GM12874 (cell line): ENCODE data around the gene IL1RAP.

Experiments
- TF ChIP-seq, protein P1 (sequence below): IDR thresholded peaks from 2 replicates; pipeline ENCODE4 v1.5.1; 2011; ENCODE audit warnings: low read depth, mild to moderate bottlenecking, control low read depth, low read length, moderate library complexity; ENCODE audit not compliant: insufficient read depth

IL1RAP gene

DNA sequence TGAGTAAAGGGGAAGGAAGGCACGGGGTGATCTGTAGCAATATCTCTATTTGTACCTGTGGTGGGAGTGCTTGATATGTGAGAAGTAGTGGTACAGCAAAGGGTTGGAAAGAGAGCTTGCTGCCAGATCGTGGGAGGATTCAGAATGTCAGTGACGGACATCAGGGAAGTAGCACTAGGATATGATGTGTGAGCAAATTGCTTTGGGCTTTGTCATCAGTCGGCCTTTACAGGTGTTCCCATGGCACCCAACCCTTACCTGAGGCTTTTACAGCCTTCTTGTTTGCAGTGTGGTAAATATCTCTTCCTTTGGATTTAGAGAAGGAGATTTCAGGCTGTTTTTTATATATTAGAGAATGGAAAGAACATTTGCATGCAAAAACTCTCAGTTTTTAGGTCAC lies 29.8 kb downstream of the IL1RAP start:
- TF ChIP-seq, protein P1, sequence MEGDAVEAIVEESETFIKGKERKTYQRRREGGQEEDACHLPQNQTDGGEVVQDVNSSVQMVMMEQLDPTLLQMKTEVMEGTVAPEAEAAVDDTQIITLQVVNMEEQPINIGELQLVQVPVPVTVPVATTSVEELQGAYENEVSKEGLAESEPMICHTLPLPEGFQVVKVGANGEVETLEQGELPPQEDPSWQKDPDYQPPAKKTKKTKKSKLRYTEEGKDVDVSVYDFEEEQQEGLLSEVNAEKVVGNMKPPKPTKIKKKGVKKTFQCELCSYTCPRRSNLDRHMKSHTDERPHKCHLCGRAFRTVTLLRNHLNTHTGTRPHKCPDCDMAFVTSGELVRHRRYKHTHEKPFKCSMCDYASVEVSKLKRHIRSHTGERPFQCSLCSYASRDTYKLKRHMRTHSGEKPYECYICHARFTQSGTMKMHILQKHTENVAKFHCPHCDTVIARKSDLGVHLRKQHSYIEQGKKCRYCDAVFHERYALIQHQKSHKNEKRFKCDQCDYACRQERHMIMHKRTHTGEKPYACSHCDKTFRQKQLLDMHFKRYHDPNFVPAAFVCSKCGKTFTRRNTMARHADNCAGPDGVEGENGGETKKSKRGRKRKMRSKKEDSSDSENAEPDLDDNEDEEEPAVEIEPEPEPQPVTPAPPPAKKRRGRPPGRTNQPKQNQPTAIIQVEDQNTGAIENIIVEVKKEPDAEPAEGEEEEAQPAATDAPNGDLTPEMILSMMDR = no peak

DNA sequence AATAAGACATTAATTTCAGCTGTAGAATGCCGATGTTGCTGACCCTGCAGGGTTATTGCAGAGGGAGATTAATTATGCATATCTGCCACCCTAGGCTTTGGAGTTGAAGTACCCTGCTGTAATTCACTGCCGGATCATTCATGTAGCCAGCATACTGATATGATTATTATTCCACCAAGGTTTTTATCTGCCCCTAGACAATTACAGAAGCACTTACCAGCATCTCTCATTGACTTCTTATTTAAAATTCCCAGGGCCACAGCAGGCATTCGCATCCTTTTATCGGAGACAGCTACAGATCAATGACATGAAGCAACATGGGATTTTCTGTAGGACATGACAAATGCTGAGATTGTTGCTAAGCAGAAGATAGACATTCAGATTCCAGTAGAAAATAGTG lies 31.3 kb downstream of the IL1RAP start:
- TF ChIP-seq, protein P1 = no peak

DNA sequence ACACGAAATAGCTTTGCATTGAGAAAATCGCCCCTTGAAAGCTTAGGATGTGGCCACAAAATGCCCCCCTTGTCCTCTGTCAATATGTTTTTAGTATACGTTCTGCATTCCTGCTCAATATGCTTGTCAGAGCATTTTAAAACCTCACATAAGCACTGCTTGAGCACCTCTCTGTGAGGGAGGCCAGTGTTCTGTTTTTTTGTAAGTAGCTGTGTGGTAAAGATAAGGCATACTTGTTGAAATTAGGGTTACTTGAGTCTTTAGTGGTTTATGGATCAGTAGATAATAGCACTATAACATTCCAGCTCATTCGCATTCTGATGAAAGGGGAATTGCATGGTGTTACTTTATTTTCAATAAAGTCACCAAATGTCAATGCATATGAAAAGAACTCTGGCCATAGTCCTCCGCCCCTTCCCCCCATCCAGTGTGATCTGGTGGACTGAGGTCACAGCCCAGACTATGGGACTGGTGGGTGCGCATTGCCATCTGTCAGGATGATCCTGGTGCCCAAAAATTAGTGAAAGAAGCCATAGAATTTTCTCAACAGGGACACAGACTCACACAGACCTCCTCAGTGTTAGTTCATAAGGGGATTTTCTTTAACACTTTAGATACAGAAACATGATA lies 33.1 kb downstream of the IL1RAP start:
- TF ChIP-seq, protein P1 = no peak

DNA sequence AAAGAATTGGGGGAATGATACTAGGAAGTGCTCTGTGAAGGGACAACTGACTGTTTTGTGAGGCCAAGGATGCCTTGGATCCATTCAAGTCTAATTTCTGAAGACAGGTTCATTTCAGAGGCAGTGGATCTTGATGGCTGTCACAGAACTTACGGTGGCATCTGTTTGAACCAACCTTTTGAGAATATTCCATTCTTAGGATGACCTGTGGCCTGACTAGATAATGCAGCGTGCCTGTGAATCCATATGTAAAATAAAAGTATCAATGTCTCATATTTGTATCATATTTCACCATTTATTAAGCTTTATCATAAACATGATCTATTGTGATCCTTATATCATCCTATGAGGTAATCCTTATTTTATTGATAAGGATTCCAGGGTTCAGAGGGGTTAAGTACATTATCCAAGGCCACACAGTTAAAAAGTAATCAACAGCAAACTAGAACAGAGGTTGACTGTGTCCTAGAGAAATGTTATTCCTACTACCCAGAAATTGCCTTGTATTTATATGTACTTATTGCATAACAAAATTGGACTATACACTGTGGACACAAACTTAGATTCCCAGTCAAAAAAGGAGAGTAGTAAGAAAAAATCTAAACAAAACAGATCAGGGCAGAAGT lies 34.3 kb downstream of the IL1RAP start:
- TF ChIP-seq, protein P1 = no peak

DNA sequence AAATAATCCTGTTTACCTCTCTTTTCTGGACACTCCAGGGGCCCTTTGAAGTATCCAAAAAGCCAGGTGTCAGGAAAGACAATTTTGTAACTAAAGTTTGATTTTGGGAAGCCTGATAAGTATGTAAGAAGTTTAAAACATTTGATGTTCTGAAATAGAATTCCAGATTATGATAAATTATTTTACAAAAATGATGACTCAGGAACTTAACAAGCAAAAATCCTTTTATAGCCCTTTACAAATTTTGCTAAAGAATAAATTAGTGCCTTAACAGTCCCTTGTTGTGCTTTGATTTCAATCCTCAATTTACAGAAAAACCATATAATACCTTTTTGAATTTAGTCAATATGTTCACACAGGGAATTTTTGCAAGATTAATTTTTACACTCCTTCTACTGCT lies 38.1 kb downstream of the IL1RAP start:
- TF ChIP-seq, protein P1 = no peak

DNA sequence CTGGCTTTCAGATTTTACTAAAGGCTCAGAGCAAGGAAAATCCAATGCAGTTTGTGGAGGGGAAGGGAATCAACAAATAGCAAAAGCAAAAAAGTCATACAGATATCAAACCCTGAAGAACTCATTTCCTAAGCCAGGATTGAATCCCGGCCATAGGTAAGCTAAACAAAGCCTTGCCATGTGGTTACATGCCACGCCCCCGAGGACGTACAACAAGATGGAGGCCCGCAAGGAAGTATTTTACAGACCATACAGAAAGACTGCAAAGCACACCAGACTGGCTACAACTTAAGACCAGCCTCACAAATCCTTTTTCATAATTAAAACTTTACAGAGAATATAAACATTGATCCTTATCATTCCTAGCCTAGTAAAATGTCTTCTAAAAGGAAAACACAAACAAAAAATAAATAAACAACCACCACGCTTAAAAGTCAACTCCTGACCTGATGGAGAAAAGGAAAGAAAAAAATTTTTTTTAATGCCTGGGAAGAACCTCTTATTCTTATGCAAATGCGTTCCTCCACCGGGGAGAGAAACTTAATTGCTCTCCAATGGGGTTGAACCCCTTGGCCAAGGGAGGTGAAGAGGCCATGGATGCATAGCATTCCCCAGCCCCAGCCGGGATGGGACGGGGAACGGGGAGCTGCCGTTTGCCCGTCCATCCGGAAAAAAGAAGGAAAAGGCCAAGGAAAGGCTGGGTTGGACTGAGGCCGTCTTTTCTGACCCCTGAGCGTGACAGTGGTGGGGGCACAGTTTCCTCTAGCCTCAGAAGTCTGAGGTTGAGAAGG lies 39.3 kb downstream of the IL1RAP start:
- TF ChIP-seq, protein P1 = no peak

DNA sequence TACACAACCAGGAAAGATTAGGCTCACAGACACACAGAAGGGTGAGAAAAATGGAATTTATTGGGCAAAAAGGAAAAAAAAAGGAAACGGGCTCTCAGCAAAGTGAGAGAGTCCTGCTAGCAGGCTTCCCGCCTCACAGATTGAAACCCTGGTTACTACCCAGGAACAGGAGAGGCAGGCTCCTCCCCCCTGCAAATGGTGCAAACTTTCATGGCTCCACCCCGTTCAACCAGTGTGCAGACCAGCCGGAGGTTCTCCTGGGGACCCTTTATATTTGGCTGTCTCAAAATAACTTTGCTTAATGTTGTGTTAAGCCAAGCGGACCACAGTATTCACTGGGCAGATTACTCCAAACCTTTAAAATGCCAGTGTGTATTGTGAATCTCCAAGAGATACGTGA lies 40.3 kb downstream of the IL1RAP start:
- TF ChIP-seq, protein P1 = no peak
